GM21367 (cell line): ENCODE measurements around the gene MANBA.
"Not testable (repeated sequence)": the region's sequence is repeated elsewhere in the genome, so short reads cannot be mapped to it uniquely, and the experiment has no call there.

Experiments
- ATAC-seq: cut with Tn5 transposase; IDR thresholded peaks from one replicate; pipeline ENCODE4 v1.9.1; 2021; ENCODE audit not compliant: unreplicated experiment

MANBA gene

DNA sequence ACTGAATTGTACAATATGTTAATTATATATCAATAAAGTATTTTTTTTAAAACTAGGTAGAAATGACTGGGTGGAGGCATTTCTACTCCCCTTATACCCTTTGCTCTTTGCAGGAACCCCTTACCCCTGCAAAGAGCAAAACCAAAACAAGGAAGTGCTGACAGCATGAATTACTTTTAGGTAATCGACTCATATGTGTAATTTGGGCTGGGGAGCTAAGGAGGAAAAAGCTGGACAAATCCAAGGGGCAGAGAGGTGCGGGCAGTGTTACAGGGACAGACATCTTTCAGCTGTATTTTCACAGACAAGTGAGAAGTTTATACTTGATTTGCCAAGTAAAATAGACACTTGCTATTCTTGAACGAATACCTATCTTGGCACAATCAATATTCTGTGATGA lies 35.5 kb downstream of the MANBA start:
- ATAC-seq, result no peak

DNA sequence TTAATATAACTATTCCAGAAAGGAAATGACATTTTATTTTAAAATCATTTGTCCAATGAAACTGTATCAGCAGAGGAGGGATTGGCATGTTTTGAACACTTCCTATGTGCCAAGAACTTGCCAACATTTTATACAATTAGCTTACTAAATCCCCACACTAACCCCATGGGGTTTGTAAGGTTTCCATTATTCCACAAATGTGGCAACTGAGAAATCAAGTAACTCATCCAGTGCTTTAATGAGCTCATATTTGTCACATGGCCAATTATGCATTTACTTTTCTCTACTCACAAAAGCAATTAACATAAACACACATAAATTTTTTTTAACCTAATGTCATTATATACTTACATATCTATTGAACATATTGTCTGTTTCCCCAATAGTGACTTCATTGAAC lies 37.3 kb downstream of the MANBA start:
- no peak for ATAC-seq

DNA sequence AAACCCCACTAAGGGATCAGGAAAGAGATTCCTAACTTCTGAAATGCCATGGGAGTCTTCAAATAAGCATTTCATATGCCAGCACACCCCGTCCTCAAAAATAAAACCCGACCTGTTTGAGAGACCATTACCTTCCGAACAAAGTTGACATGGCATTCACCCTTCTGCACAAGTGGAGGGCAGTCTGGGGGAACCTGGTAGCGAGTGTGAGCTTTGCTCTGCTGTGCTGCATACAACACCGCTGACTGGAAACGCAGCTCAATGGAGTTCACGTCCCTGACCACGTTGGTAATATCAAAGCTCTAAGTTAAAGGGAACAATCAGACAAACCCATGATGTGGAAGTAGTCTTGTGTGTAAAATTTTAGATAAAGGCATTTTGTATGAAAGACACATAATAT lies 38.0 kb downstream of the MANBA start:
- no peak for ATAC-seq

GRCh38 chr4:102718833-102719575 lies 41.8 kb downstream of the MANBA start:
- ATAC-seq, result not testable (repeated sequence)

DNA sequence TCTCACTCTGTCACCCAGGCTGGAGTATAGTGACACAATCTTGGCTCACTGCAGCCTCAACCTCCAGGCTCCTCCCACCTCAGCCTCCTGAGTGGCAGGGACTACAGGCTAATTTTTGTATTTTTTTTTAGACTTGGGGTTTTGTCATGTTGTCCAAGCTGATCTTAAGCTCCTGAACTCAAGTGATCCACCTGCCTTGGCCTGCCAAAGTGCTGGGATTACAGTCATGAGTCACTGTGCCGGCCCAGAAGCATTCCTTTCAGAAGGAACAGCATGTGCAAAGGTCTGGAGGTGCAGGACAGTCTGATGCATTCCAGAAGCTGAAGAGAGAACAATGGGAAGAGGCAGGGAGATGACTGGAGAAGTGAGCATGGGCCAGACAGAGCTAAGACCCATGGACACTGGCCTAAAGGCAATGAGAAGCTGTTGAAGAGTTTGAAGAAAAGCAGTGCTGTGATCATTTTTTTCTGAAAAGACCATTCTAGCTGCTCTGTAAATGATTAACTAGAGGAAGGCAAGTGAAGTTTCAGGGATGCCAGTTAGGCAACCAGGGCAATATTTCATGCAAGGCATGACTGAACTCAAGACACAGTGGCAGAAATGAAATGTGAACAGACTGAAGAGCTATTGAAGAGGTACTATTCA lies 43.2 kb downstream of the MANBA start:
- no peak for ATAC-seq

DNA sequence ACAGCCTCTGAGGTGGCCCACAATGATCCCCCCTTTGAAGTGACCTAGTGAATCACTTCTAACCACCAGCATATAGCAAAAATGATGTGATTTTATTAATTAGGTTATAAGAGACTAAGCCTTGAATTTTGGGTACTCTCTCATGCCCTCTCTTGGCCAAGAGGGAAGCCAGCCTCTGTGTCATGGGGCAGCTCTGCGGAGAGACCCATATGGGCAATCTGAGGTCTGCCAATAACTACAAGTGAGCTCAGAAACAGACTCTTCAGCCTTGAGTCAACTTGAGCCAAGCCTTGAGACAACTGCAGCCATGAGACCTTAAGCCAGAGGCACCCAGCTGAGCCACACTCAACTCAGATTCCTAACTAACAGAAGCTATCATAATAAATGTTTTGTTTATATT lies 45.7 kb downstream of the MANBA start:
- ATAC-seq, result no peak

- not testable (repeated sequence) for ATAC-seq
Measured at GRCh38 chr4:102713774-102714173, 47.0 kb downstream of the MANBA start.

DNA sequence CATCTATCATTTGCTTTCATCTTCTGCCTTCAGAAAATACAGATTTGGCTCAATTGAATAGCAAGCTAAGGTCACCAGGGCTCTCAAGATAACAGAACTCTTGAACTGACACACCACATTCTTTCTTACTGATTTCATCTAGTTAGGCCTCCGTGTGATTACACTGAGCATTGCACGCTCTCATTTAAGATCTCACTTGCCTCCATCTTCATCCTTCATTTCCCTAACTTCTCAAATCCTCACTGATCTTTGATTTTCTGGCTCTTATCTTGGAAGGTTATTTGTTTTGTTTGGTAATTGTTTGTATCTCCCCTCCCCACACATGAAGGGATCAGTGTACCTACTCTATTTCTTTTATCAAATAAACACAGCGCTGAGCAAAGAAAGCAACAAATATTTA lies 47.7 kb downstream of the MANBA start:
- ATAC-seq, result no peak

DNA sequence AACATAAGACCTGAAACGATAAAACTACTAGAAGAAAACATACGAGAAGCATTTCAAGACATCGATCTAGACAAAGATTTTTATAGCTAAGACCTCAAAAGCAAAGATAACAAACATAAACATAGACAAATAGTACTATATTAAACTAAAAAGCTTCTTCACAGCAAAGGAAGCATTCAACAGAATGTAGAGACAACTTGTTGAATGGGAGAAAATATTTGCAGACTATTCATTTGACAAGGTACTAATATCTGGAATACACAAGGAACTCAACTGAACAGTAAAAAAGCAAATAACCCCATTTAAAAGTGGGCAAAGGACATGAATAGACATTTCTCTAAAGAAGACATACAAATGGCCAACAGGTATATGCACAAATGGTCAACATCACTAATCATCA lies 49.8 kb downstream of the MANBA start:
- no peak for ATAC-seq

GRCh38 chr4:102709060-102709459 lies 51.7 kb downstream of the MANBA start:
- not testable (repeated sequence) for ATAC-seq

- ATAC-seq, result no peak
Measured at GRCh38 chr4:102707150-102707549, 53.6 kb downstream of the MANBA start.

GRCh38 chr4:102705391-102705935 lies 55.3 kb downstream of the MANBA start:
- ATAC-seq, result no peak

DNA sequence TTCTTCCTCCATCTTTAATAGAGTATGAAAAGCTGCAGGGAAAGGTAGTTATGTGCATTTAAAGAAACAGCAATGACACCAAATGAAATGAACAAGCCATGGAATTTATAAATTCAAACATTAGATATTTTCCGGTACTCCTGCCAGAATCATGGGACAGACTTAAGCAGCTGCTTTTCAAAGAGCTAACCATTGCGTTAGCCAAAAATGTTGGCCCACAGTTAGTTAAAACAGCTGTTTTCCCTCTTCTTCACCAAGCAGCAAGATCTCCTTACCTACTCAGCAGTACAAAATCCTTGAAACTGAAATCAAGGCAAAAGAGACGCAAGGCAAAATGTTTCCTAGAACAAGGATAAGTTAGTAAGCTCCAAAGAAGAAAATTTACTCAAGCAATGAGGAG lies 64.0 kb downstream of the MANBA start:
- no peak for ATAC-seq

DNA sequence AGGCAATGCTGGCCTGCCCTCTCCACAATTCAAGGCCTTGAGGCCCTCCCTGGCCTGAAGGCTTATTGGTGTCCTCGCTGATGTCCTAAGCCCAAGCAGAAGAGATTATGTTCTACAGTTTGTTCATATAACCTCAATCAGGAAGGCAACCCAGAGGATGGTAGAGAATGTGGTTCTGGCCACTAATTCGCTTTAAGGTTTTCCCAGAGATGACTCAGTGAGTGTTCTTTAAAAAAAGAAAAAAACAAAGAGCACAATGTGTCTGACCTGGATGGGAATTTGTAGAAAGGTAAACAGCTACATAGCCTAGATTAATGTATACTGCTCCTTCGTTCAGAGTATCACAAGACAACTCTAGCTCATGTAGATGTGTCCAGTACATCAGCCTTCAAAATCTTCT lies 66.0 kb downstream of the MANBA start:
- no peak for ATAC-seq

DNA sequence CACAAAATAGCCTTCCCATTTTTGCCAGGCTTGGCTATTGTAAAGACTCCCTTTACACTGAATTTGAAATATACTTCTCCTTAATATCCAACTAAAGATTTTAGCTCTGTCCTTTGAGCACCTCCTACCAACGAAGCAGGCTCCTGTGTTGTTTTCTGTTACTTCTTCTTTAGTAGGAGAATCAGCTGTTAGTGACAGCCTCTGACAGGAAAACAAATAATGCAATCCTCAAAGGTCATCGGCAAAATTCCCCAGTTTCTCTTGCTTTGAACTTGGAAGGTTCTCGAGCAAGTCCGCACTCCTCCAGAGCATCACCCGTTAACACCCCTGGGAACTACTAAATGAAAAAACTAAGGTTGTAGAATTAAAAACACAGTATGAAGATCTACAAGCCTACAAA lies 66.9 kb downstream of the MANBA start:
- ATAC-seq, result no peak

DNA sequence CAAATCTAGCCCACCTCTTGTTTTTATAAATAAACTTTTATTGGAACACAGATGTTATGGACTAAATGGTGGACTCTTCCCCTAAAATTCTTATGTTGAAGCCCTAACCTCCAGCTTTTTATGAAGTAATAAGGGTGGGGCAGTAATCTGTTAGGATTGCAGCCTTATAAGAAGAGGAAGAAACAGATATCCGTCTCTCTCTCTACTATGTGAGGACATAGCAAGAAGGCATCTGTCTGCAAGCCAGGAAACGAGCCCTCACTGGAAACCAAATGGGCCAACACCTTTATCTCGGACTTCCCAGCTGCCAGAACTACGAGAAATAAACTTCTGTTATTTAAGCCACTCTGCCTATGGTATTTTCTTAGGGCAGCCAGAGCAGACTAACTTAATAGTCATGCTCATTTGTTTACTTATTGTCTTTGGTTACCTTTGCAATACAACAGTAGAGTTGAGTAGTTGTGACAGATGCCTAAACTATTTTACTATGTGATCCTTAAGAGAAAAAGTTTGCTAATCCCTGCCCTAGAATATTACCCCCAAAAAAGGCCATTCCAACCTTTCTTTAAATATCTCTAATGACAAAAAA lies 67.4 kb downstream of the MANBA start:
- no peak for ATAC-seq

DNA sequence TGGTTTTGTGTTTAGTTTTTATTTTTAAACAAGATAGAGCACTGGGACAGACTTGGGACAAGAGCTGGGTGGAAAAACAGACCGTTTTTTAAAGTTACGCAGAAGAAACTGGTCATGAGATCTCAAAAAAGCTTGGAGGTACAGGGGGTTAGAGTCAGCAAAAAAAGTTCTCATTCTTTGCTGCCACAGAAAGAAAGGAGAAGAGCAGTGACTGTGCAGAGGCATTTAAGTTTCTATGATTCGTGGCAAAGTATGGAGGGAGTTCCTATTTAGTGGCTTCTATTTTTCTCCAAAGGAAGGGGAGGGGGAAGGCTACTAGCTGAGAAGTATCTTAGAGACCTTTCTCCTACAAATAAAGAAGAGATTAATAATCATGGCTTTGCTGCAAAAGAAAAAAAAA lies 68.3 kb downstream of the MANBA start:
- ATAC-seq, result no peak

DNA sequence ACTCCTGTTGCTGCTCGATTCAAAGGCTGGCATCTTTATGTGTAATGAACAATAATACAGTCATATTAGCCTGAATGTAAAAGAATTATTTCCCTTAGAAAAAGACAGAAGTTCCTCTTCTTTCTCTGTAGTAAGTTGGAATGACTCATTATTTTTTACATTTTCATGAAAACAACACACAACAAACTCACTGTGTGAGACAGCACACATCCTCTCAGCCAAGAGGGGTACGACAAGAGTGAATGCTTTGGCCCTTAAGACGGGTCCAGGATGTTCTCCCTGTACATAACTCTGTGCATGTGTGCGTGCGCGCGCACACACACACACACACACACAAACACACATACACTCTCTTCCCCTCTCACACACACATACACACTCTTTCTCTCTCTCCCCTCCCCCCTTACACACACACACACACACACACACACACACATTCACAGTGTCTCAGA lies 72.8 kb downstream of the MANBA start:
- ATAC-seq, result peak; percentile 17

DNA sequence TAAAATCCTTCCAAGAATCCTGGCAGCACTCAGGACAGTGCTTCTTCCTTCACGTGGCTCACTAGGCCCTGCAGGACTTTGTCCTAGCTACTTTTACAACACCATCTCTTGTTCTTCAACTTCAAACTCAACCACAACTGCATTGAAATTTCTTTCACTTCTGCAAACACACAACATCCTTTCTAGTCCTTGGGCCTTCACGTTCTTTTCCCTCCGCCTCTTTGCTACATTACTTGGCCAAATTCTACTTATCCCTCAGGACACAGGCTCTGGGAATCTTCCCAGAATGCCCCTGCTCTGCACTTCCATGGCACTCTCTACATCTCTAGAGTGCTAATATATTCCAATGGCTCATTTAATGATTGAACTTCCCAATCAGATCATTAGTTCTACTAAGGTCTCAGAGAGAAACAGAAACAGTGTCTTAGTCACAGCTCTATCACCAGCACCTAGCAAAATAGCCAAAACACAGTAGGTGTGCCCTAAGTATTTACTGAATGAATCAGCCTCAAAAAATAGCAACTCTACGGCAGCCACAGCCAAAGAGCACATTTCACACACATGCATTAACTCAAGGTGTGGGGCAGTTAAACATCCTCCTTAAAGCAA lies 73.3 kb downstream of the MANBA start:
- ATAC-seq, result peak; percentile 91

DNA sequence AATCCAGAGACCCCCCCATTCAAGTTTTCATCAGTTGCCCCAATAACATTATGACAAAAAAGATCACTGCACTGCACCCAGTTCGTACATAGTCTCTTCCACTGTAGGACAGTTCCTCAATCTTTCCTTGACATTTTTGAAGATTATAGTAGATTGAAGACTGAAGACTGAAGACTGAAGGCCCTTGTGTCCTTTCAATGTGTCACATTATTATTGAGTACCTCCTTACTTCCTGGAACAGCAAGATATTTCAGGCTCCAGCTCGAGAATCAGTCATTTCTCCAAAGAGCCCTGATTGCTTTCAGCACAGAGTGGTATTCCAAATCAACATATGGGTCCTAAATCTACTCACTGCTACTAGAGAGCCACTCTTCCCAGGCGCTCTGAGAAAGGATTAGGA lies 75.0 kb downstream of the MANBA start:
- ATAC-seq, result no peak

- no peak for ATAC-seq
Measured at GRCh38 chr4:102684610-102685052, 76.1 kb downstream of the MANBA start.
